HepG2 (cell line): ENCODE measurements around the gene SP5. TPM values are rescaled to one million over a fixed set of nuclear protein-coding genes. Genes with fewer than 3 reads are reported as not detected.

ENCODE experiments used
- ETV5 ChIP-seq: IDR thresholded peaks from 2 replicates; pipeline ENCODE4 v1.6.1; 2018; ENCODE audit warnings: missing biosample characterization, missing genetic modification reagents, inconsistent platforms, borderline replicate concordance
- KDM5A ChIP-seq: fragments of 200-600 bp; sonication (generic); IDR thresholded peaks from 2 replicates; pipeline ENCODE4 v1.7.0; 2018; ENCODE audit warnings: antibody characterized with exemption, mild to moderate bottlenecking, low read length, borderline replicate concordance
- KLF6 ChIP-seq: IDR thresholded peaks from 2 replicates; pipeline ENCODE4 v1.8.0; 2016; ENCODE audit warnings: missing biosample characterization, missing genetic modification reagents
- NCOR1 ChIP-seq: fragments of 200-600 bp; sonication (generic); IDR thresholded peaks from 2 replicates; pipeline ENCODE4 v1.7.0; 2017; ENCODE audit warnings: antibody characterized with exemption, low read length, borderline replicate concordance
- RBAK ChIP-seq: sonication (generic); formaldehyde crosslinking; IDR thresholded peaks from 2 replicates; pipeline ENCODE4 v1.5.1; 2020; ENCODE audit warnings: mild to moderate bottlenecking, missing genetic modification reagents
- SIN3B ChIP-seq: fragments of 150-350 bp; IDR thresholded peaks from 2 replicates; pipeline ENCODE4 v1.6.1; 2014; ENCODE audit warnings: low read length
- SIX1 ChIP-seq: sonication (generic); formaldehyde crosslinking; IDR thresholded peaks from 2 replicates; pipeline ENCODE4 v1.4.0; 2020; ENCODE audit warnings: missing genetic modification reagents, borderline replicate concordance
- SPEN ChIP-seq: sonication (generic); formaldehyde crosslinking; IDR thresholded peaks from 2 replicates; pipeline ENCODE4 v1.5.1; 2020; ENCODE audit warnings: low read depth, mild to moderate bottlenecking, missing genetic modification reagents
- TARDBP ChIP-seq: sonication (generic); formaldehyde crosslinking; IDR thresholded peaks from 2 replicates; pipeline ENCODE4 v1.8.0; 2022; ENCODE audit warnings: mild to moderate bottlenecking, missing genetic modification reagents
- TOE1 ChIP-seq: sonication (generic); formaldehyde crosslinking; IDR thresholded peaks from 2 replicates; pipeline ENCODE4 v1.4.0; 2020; ENCODE audit warnings: mild to moderate bottlenecking, missing genetic modification reagents
- YEATS4 ChIP-seq: sonication (generic); formaldehyde crosslinking; IDR thresholded peaks from 2 replicates; pipeline ENCODE4 v1.4.0; 2020; ENCODE audit warnings: missing genetic modification reagents, borderline replicate concordance
- ZNF263 ChIP-seq: sonication (generic); formaldehyde crosslinking; IDR thresholded peaks from 2 replicates; pipeline ENCODE4 v1.4.0; 2020; ENCODE audit warnings: missing genetic modification reagents
- ZNF292 ChIP-seq: sonication (generic); formaldehyde crosslinking; IDR thresholded peaks from 2 replicates; pipeline ENCODE4 v1.8.1; 2022; ENCODE audit warnings: mild to moderate bottlenecking, low read depth, missing genetic modification reagents, borderline replicate concordance
- ZNF547 ChIP-seq: sonication (generic); formaldehyde crosslinking; IDR thresholded peaks from 2 replicates; pipeline ENCODE4 v1.5.1; 2020; ENCODE audit warnings: mild to moderate bottlenecking, missing genetic modification reagents
- ZNF552 ChIP-seq: sonication (generic); formaldehyde crosslinking; IDR thresholded peaks from 2 replicates; pipeline ENCODE4 v1.9.0; 2022; ENCODE audit warnings: missing genetic modification reagents, mild to moderate bottlenecking, borderline replicate concordance
- ZNF562 ChIP-seq: sonication (generic); formaldehyde crosslinking; IDR thresholded peaks from 2 replicates; pipeline ENCODE4 v1.8.0; 2022; ENCODE audit warnings: missing genetic modification reagents, borderline replicate concordance
- polyA plus RNA-seq, 8 experiments: library from polyadenylated mRNA; depleted of rRNA in 3 of 8; stranded (reverse) in 7 of 8; unstranded in 1 of 8; fragments of >200 nt; fragmentation: Illumina TruSeq in 4 of 8; extraction: Trizol in 4 of 8; gene quantifications; 2 replicates each; pipeline versions ENCODE4 v1.2.1 to v1.2.3, GENCODE V29; 2011 to 2016; ENCODE audit warnings: low read depth in 4 of 8, missing spikeins in 1 of 8, mixed read lengths in 1 of 8; ENCODE audit not compliant: insufficient read depth in 1 of 8
- total RNA-seq, 5 experiments: library from RNA; depleted of rRNA; stranded (reverse); fragments of >200 nt; fragmentation: Illumina TruSeq; extraction: Trizol; gene quantifications; 2 replicates each; pipeline ENCODE4 v1.2.3, GENCODE V29; 2016; ENCODE audit warnings: low read depth in 1 of 5
- TF ChIP-seq, protein P1 (sequence below): sonication (generic); formaldehyde crosslinking; IDR thresholded peaks from 2 replicates; pipeline ENCODE4 v1.4.0; 2020; ENCODE audit warnings: missing genetic modification reagents
- TF ChIP-seq, protein P2 (sequence below): IDR thresholded peaks from 2 replicates; pipeline ENCODE4 v1.6.1; 2016; ENCODE audit warnings: missing compliant biosample characterization, missing genetic modification reagents, borderline replicate concordance
- TF ChIP-seq, protein P3 (sequence below), 2 experiments: sonication (generic) in 1 of 2; formaldehyde crosslinking in 1 of 2; IDR thresholded peaks; 2 replicates each; pipeline versions ENCODE4 v1.4.0 to v1.6.1; 2016 to 2020; ENCODE audit warnings: borderline replicate concordance in 1 of 2, low read depth in 1 of 2, mild to moderate bottlenecking in 1 of 2, missing genetic modification reagents in 1 of 2

Gene SP5
- total and polyA plus RNA-seq, 2 of the 13 experiments (the other 11 are each of a cell fraction or from before 2014, with no cell fraction given): 50.8 to 119 TPM

DNA sequence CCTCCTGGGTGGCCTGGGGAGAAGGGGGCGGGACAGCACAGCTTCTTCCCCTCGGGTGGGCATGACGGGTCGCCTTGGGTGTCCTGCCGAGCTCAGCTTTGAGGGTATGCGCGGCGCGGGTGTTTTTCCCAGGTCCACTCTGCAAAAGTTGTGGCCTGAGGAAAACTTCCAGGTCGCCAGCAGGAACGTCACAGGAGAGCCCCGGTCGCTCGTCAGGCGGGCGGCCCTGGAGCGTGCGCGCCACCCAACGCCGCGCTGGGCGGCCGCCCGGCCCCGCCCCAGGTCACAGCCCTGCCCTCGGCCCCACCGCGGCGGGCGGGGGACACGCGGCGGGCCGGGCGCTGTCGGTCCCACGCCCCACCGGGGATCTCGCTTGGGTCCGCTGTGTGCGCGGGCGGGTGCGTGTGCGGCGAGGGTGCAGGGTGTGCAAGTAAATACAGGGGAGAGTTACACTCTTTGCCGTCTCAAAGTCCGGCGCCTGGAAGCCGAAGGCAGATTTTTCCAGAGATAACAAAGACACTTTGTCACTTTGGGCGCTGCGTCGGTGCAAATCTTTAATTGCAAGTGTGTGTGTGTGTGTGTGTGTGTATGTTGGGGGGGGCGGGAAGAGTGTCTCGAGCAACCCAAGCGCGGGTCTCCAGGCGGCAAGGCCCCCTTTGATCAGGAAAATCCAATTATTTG, 616 bp upstream of the SP5 start (continued):
- TF ChIP-seq, protein P1, sequence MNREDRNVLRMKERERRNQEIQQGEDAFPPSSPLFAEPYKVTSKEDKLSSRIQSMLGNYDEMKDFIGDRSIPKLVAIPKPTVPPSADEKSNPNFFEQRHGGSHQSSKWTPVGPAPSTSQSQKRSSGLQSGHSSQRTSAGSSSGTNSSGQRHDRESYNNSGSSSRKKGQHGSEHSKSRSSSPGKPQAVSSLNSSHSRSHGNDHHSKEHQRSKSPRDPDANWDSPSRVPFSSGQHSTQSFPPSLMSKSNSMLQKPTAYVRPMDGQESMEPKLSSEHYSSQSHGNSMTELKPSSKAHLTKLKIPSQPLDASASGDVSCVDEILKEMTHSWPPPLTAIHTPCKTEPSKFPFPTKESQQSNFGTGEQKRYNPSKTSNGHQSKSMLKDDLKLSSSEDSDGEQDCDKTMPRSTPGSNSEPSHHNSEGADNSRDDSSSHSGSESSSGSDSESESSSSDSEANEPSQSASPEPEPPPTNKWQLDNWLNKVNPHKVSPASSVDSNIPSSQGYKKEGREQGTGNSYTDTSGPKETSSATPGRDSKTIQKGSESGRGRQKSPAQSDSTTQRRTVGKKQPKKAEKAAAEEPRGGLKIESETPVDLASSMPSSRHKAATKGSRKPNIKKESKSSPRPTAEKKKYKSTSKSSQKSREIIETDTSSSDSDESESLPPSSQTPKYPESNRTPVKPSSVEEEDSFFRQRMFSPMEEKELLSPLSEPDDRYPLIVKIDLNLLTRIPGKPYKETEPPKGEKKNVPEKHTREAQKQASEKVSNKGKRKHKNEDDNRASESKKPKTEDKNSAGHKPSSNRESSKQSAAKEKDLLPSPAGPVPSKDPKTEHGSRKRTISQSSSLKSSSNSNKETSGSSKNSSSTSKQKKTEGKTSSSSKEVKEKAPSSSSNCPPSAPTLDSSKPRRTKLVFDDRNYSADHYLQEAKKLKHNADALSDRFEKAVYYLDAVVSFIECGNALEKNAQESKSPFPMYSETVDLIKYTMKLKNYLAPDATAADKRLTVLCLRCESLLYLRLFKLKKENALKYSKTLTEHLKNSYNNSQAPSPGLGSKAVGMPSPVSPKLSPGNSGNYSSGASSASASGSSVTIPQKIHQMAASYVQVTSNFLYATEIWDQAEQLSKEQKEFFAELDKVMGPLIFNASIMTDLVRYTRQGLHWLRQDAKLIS: peak; percentile 95; the same call in 1 of the 2 replicates
- TF ChIP-seq TARDBP (CRISPR knock-in tag) (peak; percentile 33; the same call in 1 of the 2 replicates), ZNF547 (peak; percentile 82; the same call in 1 of the 2 replicates), RBAK (CRISPR knock-in tag) (0 out of 2 replicates have a peak, but pooled peaks have one; percentile 37), ETV5 (CRISPR knock-in tag) (peak; percentile 21; the same call in 1 of the 2 replicates), TOE1 (CRISPR knock-in tag) (no peak), ZNF562 (CRISPR knock-in tag) (peak; percentile 41; the same call in 1 of the 2 replicates), ZNF552 (CRISPR knock-in tag) (no peak), KDM5A (no peak; the same call in 1 of the 2 replicates), NCOR1 (no peak), SIN3B (no peak), YEATS4 (CRISPR knock-in tag) (peak; percentile 10; the same call in 1 of the 2 replicates), ZNF292 (CRISPR knock-in tag) (peak; percentile 71; the same call in 1 of the 2 replicates), ZNF263 (CRISPR knock-in tag) (no peak; the same call in 1 of the 2 replicates), KLF6 (CRISPR knock-in tag) (0 out of 2 replicates have a peak, but pooled peaks have one; percentile 45), SPEN (CRISPR knock-in tag) (peak; percentile 92), SIX1 (no peak)
- TF ChIP-seq, protein P2, sequence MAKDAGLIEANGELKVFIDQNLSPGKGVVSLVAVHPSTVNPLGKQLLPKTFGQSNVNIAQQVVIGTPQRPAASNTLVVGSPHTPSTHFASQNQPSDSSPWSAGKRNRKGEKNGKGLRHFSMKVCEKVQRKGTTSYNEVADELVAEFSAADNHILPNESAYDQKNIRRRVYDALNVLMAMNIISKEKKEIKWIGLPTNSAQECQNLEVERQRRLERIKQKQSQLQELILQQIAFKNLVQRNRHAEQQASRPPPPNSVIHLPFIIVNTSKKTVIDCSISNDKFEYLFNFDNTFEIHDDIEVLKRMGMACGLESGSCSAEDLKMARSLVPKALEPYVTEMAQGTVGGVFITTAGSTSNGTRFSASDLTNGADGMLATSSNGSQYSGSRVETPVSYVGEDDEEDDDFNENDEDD (CRISPR knock-in tag): peak; percentile 30; the same call in 1 of the 2 replicates
- TF ChIP-seq, protein P3, sequence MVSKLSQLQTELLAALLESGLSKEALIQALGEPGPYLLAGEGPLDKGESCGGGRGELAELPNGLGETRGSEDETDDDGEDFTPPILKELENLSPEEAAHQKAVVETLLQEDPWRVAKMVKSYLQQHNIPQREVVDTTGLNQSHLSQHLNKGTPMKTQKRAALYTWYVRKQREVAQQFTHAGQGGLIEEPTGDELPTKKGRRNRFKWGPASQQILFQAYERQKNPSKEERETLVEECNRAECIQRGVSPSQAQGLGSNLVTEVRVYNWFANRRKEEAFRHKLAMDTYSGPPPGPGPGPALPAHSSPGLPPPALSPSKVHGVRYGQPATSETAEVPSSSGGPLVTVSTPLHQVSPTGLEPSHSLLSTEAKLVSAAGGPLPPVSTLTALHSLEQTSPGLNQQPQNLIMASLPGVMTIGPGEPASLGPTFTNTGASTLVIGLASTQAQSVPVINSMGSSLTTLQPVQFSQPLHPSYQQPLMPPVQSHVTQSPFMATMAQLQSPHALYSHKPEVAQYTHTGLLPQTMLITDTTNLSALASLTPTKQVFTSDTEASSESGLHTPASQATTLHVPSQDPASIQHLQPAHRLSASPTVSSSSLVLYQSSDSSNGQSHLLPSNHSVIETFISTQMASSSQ (IDR thresholded peaks at IDR 0.05; ENCODE audit: low read depth): no peak
- TF ChIP-seq, protein P3 (CRISPR knock-in tag; IDR thresholded peaks at IDR 0.05; ENCODE audit: borderline replicate concordance): no peak
